Measurements from ENCODE around the gene PTMS. TPM values are rescaled to one million over a fixed set of nuclear protein-coding genes. Genes with fewer than 3 reads are reported as not detected.

The PTMS gene
- total and polyA plus RNA-seq, 2 donors (not counting 1 experiment from before 2014, with no cell fraction given), result 63.6 to 312 TPM

DNA sequence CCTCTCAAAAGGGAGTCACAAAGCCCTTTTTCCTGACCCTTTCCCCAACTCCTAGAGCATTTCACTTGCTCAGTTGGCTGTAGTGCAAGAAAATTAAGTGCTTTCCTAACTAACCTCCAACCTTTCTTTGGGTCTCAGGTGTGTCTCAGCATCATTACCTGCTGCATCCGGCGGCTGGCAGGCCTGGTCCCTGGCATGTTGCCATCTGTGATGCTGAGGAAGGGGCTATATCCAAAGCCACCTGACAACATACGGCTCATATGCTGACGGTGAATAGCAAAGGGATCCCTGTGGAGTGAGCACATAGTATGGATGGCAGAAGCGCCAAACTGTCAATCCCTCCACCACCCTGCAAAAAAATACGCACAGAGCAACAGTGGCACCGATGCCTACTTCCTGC lies 14.4 kb upstream of the PTMS start:
- Histone ChIP-seq H3K79me2 (ENCODE audit: control insufficient read depth, insufficient read depth, low read length) (peaks cover 26% of the 10 kb centered on the region), H3K9ac (ENCODE audit: insufficient read depth, low read length) (peak overlapping the region; percentile 32), H3K4me3 (replicated peaks in 1 of 4; ENCODE audit: control extremely low read depth in 1 of 4, insufficient read depth in 1 of 4, low read depth in 3 of 4, low read length in 4 of 4) (peak overlapping the region; percentile 60 to 95 (median 85)), H3K9me3 (ENCODE audit: control insufficient read depth, insufficient read depth, low read depth, low read length) (no peaks in the 10 kb centered on the region), H3K4me2 (ENCODE audit: extremely low read depth, insufficient read depth, low read length) (peak overlapping the region; percentile 96), H3K36me3 (ENCODE audit: control insufficient read depth, insufficient read depth, low read length) (peaks cover 30% of the 10 kb centered on the region), H3K27ac (ENCODE audit: insufficient read depth, low read length) (peak overlapping the region; percentile 99), H4K20me1 (ENCODE audit: control insufficient read depth, extremely low read depth, insufficient read depth, low read length) (no peaks in the 10 kb centered on the region), H3K4me1 (ENCODE audit: control insufficient read depth, extremely low read depth, insufficient read depth, low read length) (peaks cover 13% of the 10 kb centered on the region), H2AFZ (ENCODE audit: low read length) (no peak overlapping the region), H3K27me3 (ENCODE audit: control insufficient read depth, insufficient read depth, low read length) (no peaks in the 10 kb centered on the region)
- TF ChIP-seq, protein P1, sequence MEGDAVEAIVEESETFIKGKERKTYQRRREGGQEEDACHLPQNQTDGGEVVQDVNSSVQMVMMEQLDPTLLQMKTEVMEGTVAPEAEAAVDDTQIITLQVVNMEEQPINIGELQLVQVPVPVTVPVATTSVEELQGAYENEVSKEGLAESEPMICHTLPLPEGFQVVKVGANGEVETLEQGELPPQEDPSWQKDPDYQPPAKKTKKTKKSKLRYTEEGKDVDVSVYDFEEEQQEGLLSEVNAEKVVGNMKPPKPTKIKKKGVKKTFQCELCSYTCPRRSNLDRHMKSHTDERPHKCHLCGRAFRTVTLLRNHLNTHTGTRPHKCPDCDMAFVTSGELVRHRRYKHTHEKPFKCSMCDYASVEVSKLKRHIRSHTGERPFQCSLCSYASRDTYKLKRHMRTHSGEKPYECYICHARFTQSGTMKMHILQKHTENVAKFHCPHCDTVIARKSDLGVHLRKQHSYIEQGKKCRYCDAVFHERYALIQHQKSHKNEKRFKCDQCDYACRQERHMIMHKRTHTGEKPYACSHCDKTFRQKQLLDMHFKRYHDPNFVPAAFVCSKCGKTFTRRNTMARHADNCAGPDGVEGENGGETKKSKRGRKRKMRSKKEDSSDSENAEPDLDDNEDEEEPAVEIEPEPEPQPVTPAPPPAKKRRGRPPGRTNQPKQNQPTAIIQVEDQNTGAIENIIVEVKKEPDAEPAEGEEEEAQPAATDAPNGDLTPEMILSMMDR (conservative IDR thresholded peaks at IDR 0.05 in 1 of 2, IDR thresholded peaks at IDR 0.05 in 1 of 2; ENCODE audit: low read depth in 1 of 2, low read length in 2 of 2), result no peak
- TF ChIP-seq EZH2 (IDR thresholded peaks at IDR 0.05; ENCODE audit: low read length, missing control alignments), result no peak
- no peak for DNase-seq (ENCODE audit: low read depth in 2 of 2)

DNA sequence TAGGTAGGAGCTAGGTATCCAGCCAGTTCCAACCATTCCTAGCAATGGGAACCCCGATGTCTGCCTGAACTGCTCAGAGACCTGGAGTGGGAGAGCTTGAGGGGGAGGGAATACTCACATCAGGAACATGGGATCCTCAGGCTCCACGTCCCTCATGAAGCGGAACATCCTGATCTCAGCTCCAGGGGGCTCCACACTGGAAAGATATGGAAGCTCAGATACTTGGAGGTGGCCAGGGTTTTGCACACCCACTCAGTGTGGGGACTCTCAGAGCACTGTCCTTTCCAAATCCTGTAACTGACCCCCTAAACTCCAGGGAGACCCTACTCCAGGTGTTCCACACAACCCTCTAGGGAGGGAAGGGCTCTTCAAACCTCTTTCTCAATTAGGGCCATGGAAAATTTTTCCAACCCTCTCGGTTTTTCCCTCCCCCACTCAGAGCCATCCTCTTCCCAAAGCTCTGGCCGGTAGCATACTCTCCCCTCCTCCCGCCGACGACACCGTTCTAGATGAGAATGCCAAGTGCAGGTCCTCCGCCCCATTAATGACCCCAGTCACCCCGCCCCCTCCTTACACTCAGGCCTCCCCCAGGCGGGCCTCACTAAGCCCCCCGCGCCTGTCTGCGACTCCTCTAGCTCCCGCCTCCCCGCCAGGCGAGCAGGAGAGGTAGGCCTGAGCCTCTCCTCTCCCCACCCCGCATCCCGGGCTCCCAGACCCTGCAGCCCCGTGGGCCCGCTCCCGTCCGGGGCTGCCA lies 13.8 kb upstream of the PTMS start:
- peak overlapping the region; percentile 60 to 95 (median 85) for H3K4me3 ChIP-seq (replicated peaks in 1 of 4; ENCODE audit: control extremely low read depth in 1 of 4, insufficient read depth in 1 of 4, low read depth in 3 of 4, low read length in 4 of 4)
- H3K4me2 ChIP-seq (ENCODE audit: extremely low read depth, insufficient read depth, low read length), result peak overlapping the region; percentile 96
- H3K27ac ChIP-seq (ENCODE audit: insufficient read depth, low read length), result peak overlapping the region; percentile 99
- no peaks in the 10 kb centered on the region for H4K20me1 ChIP-seq (ENCODE audit: control insufficient read depth, extremely low read depth, insufficient read depth, low read length)
- H3K79me2 ChIP-seq (ENCODE audit: control insufficient read depth, insufficient read depth, low read length), result peaks cover 26% of the 10 kb centered on the region
- H3K9me3 ChIP-seq (ENCODE audit: control insufficient read depth, insufficient read depth, low read depth, low read length), result no peaks in the 10 kb centered on the region
- TF ChIP-seq EZH2 (IDR thresholded peaks at IDR 0.05; ENCODE audit: low read length, missing control alignments), result no peak
- TF ChIP-seq, protein P1 (conservative IDR thresholded peaks at IDR 0.05 in 1 of 2, IDR thresholded peaks at IDR 0.05 in 1 of 2; ENCODE audit: low read depth in 1 of 2, low read length in 2 of 2), result peak; percentile 38 to 65
- H3K27me3 ChIP-seq (ENCODE audit: control insufficient read depth, insufficient read depth, low read length), result no peaks in the 10 kb centered on the region
- peaks cover 29% of the 10 kb centered on the region for H3K36me3 ChIP-seq (ENCODE audit: control insufficient read depth, insufficient read depth, low read length)
- peaks cover 13% of the 10 kb centered on the region for H3K4me1 ChIP-seq (ENCODE audit: control insufficient read depth, extremely low read depth, insufficient read depth, low read length)
- no peak overlapping the region for H2AFZ ChIP-seq (ENCODE audit: low read length)
- peak; percentile 60 to 61 for DNase-seq (ENCODE audit: low read depth in 2 of 2)
- peak overlapping the region; percentile 95 for H3K9ac ChIP-seq (ENCODE audit: insufficient read depth, low read length)

DNA sequence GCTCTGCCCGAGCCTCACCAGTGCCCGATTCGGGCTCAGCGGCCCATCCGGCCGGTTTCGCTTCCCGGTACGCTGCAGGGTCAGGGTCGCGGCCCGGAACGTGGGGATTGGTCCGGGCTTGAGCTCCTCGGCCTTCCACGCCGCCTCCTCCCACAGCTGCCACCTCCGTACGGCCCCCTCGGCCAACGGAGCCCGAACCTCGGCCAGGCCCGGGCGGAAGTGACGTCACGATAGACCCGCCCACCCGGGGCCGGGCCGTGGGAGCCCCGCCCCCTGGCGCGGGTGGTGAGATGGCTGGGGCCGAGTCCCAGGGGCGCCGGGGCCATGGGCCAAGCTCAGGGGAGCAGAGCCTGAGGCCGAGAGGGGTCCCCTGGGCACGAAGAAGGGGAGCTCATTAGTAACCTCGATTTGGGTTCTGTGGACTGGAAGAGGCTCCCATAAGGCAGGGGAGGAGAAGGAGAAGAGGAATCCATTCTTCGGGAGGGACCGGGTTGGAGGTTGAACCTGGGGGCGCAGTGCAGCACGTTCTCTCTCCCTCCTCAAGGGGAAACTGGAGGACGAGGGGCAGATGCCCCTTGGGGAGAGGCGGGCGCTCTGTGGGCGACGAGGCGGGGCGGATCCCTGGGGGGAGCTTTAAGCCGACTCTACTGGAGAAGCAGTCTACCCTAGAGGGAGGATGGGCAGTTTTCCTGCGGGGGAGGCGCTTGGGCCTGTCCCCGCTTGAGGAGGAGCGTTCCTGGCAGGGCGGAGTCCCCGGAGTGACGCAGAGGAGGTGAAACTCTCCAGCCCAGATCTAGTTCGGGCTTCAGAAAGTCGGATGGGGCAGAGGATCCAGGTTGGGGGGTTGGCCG lies 13.0 kb upstream of the PTMS start, which contains the start of gene MLF2:
Gene MLF2 (minus strand): TSS at position 221 of the 851 bp plus-strand sequence. CDS start 807 bp downstream, outside the sequence.
- peaks cover 13% of the 10 kb centered on the region for H3K4me1 ChIP-seq (ENCODE audit: control insufficient read depth, extremely low read depth, insufficient read depth, low read length)
- H3K27ac ChIP-seq (ENCODE audit: insufficient read depth, low read length), result peak within 1 kb of the TSS; percentile 99
- peak within 1 kb of the TSS; percentile 95 for H3K9ac ChIP-seq (ENCODE audit: insufficient read depth, low read length)
- H3K36me3 ChIP-seq (ENCODE audit: control insufficient read depth, insufficient read depth, low read length), result peaks cover 22% of the 10 kb centered on the region
- no peaks in the 10 kb centered on the region for H3K9me3 ChIP-seq (ENCODE audit: control insufficient read depth, insufficient read depth, low read depth, low read length)
- peaks cover 26% of the 10 kb centered on the region for H3K79me2 ChIP-seq (ENCODE audit: control insufficient read depth, insufficient read depth, low read length)
- peak within 1 kb of the TSS; percentile 70 for H2AFZ ChIP-seq (ENCODE audit: low read length)
- no peaks in the 10 kb centered on the region for H4K20me1 ChIP-seq (ENCODE audit: control insufficient read depth, extremely low read depth, insufficient read depth, low read length)
- DNase-seq (ENCODE audit: low read depth in 2 of 2), result peak; percentile 99
- peak within 1 kb of the TSS; percentile 60 to 95 (median 85) for H3K4me3 ChIP-seq (replicated peaks in 1 of 4; ENCODE audit: control extremely low read depth in 1 of 4, insufficient read depth in 1 of 4, low read depth in 3 of 4, low read length in 4 of 4)
- H3K4me2 ChIP-seq (ENCODE audit: extremely low read depth, insufficient read depth, low read length), result peak within 1 kb of the TSS; percentile 96
- H3K27me3 ChIP-seq (ENCODE audit: control insufficient read depth, insufficient read depth, low read length), result no peaks in the 10 kb centered on the region
- no peak for TF ChIP-seq EZH2 (IDR thresholded peaks at IDR 0.05; ENCODE audit: low read length, missing control alignments)
- TF ChIP-seq, protein P1 (conservative IDR thresholded peaks at IDR 0.05 in 1 of 2, IDR thresholded peaks at IDR 0.05 in 1 of 2; ENCODE audit: low read depth in 1 of 2, low read length in 2 of 2), result peak in 1 of 2 donors; percentile 95

All from fibroblast of lung (primary cell).